B cell (primary cell): ENCODE measurements around the gene HOOK2. TPM values are rescaled to one million over a fixed set of nuclear protein-coding genes. Genes with fewer than 3 reads are reported as not detected.

Experiments
- ATAC-seq: fragments of 200-7000 bp; cut with Tn5 transposase; one replicate; pipeline ENCODE4 v1.10.0; 2021; ENCODE audit warnings: low read depth, mild to moderate bottlenecking, moderate number of reproducible peaks, moderate library complexity
- CTCF ChIA-PET: fragments of 350-600 bp; sonication (Branson Sonifier 250); formaldehyde crosslinking; loops from one replicate; lab custom pipeline; 2021; ENCODE audit warnings: antibody characterized with exemption, inconsistent platforms; lab: Charles Lee
- POLR2A ChIA-PET: fragments of 350-600 bp; sonication (Branson Sonifier 250); formaldehyde crosslinking; loops from one replicate; lab custom pipeline; 2021; ENCODE audit warnings: antibody characterized with exemption; lab: Charles Lee
- DNase-seq: peaks from one replicate; pipeline ENCODE4 v3.0.0; 2013
- H2AFZ ChIP-seq: 2 replicates; pipeline ENCODE4 v1.6.1; 2012; ENCODE audit warnings: mild to moderate bottlenecking, low read depth, low read length; ENCODE audit not compliant: insufficient read depth, poor library complexity, severe bottlenecking
- H3K27ac ChIP-seq, 2 donors: 1 replicate in 1 of 2; 2 replicates in 1 of 2; pipeline ENCODE4 v1.5.1; 2012 to 2013; ENCODE audit warnings: low read length in 2 of 2, mild to moderate bottlenecking in 2 of 2, moderate library complexity in 1 of 2
- H3K27me3 ChIP-seq, 4 experiments: fragments of 200-600 bp in 1 of 4; sonication (generic) in 1 of 4; replicated peaks in 1 of 4; 1 replicate in 2 of 4; 2 replicates in 2 of 4; pipeline versions ENCODE4 v1.6.1 to v1.7.0; 2013 to 2016; ENCODE audit warnings: low read length in 3 of 4, mild to moderate bottlenecking in 2 of 4, mixed read lengths in 1 of 4, moderate library complexity in 1 of 4; ENCODE audit not compliant: insufficient read depth in 4 of 4, control insufficient read depth in 3 of 4; ENCODE audit errors: control extremely low read depth in 1 of 4
- H3K36me3 ChIP-seq, 2 experiments: replicated peaks in 1 of 2; 1 replicate in 1 of 2; 2 replicates in 1 of 2; pipeline versions ENCODE4 v1.6.1 to v1.7.1; 2013; ENCODE audit warnings: low read length in 1 of 2; ENCODE audit not compliant: insufficient read depth in 2 of 2, control insufficient read depth in 1 of 2; ENCODE audit errors: control extremely low read depth in 1 of 2, extremely low read depth in 1 of 2
- H3K4me1 ChIP-seq, 2 donors: fragments of 200-600 bp in 1 of 2; sonication (generic) in 1 of 2; 1 replicate in 1 of 2; 2 replicates in 1 of 2; pipeline versions ENCODE4 v1.5.1 to v1.6.1; 2013 to 2017; ENCODE audit warnings: low read length in 2 of 2; ENCODE audit not compliant: control insufficient read depth in 2 of 2, insufficient read depth in 2 of 2
- H3K4me2 ChIP-seq: replicated peaks from 2 replicates; pipeline ENCODE3; 2012; ENCODE audit warnings: mild to moderate bottlenecking, low read depth, low read length; ENCODE audit not compliant: poor library complexity, severe bottlenecking
- H3K4me3 ChIP-seq, 5 experiments: fragments of 200-600 bp in 1 of 5; sonication (generic) in 1 of 5; 1 replicate in 3 of 5; 2 replicates in 2 of 5; pipeline versions ENCODE4 v1.5.1 to v1.7.0; 2011 to 2016; ENCODE audit warnings: low read length in 4 of 5, mild to moderate bottlenecking in 4 of 5, low read depth in 2 of 5, control low read depth in 1 of 5, moderate library complexity in 1 of 5; ENCODE audit not compliant: insufficient read depth in 1 of 5; ENCODE audit errors: control extremely low read depth in 1 of 5, extremely low read depth in 1 of 5
- H3K79me2 ChIP-seq: fragments of 200-600 bp; sonication (generic); one replicate; pipeline ENCODE4 v1.6.0; 2016; ENCODE audit warnings: low read length; ENCODE audit not compliant: control insufficient read depth, insufficient read depth
- H3K9ac ChIP-seq: fragments of 200-600 bp; sonication (generic); 2 replicates; pipeline ENCODE4 v1.6.1; 2017; ENCODE audit warnings: mild to moderate bottlenecking, low read length, moderate library complexity
- H3K9me3 ChIP-seq, 3 donors: one replicate each; pipeline versions ENCODE4 v1.6.1 to v1.7.1; 2013; ENCODE audit warnings: low read length in 2 of 3; ENCODE audit not compliant: control insufficient read depth in 2 of 3, insufficient read depth in 1 of 3; ENCODE audit errors: control extremely low read depth in 1 of 3
- H4K20me1 ChIP-seq: 2 replicates; pipeline ENCODE4 v1.6.0; 2012; ENCODE audit warnings: mild to moderate bottlenecking, low read length; ENCODE audit not compliant: insufficient read depth, control insufficient read depth, poor library complexity, severe bottlenecking
- H3K27ac Mint-ChIP-seq: one replicate; pipeline ENCODE4 v1.8.0; 2021; ENCODE audit warnings: mixed read lengths
- H3K27me3 Mint-ChIP-seq: one replicate; pipeline ENCODE4 v1.8.0; 2021; ENCODE audit warnings: mixed read lengths
- H3K4me1 Mint-ChIP-seq: one replicate; pipeline ENCODE4 v1.8.0; 2021; ENCODE audit warnings: mixed read lengths
- H3K4me3 Mint-ChIP-seq: one replicate; pipeline ENCODE4 v1.8.0; 2021; ENCODE audit warnings: mixed read lengths
- H3K9me3 Mint-ChIP-seq: one replicate; pipeline ENCODE4 v1.8.0; 2022; ENCODE audit warnings: mixed read lengths; ENCODE audit not compliant: insufficient read depth
- CTCF ChIP-seq: fragments of 200-600 bp; IDR thresholded peaks from one replicate; pipeline ENCODE4 v1.8.0; 2022; ENCODE audit warnings: antibody characterized with exemption, mild to moderate bottlenecking
- EZH2 ChIP-seq: IDR thresholded peaks from 2 replicates; pipeline ENCODE4 v1.6.1; 2012; ENCODE audit warnings: borderline replicate concordance, low read depth, mild to moderate bottlenecking, moderate library complexity, low read length; ENCODE audit not compliant: insufficient read depth, poor library complexity, severe bottlenecking
- WGBS: methylation state at CpG from one replicate; pipeline ENCODE4 v1.1.5; 2013; ENCODE audit warnings: missing lambda C conversion rate; ENCODE audit not compliant: insufficient coverage; 5-methylcytosine and 5-hydroxymethylcytosine counted together
- intact Hi-C: fragments of 100-400 bp; cut with micrococcal nuclease; formaldehyde crosslinking; loops from one replicate; pipeline ENCODE4 v1.10.0; 2022
- polyA plus RNA-seq: library from polyadenylated mRNA; depleted of rRNA; stranded (reverse); fragments of >200 nt; gene quantifications from 2 replicates; pipeline ENCODE4 v1.2.3, GENCODE V29; 2012
- total RNA-seq, 2 donors: library from RNA; stranded (reverse); fragments of 120-200 nt in 1 of 2; gene quantifications; 1 replicate in 1 of 2; 2 replicates in 1 of 2; pipeline versions ENCODE4 v1.2.3 to v1.2.4, GENCODE V29; 2013 to 2022

HOOK2 gene
- total and polyA plus RNA-seq, 2 donors (not counting 1 experiment from before 2014, with no cell fraction given): 30.3 to 33.4 TPM

- CTCF ChIA-PET: interaction anchor here (1.4 to 3.5 kb wide), 10 partner anchors 11 to 168 kb away, joined by 3 to 26 read pairs (median 6); partner anchors contain the start of genes DHPS, GCDH, GET3 and JUNB
- Mint-ChIP-seq H3K27ac (peak overlapping the region; percentile 97), H3K4me3 (peak overlapping the region; percentile 95), H3K4me1 (peaks cover 39% of the 10 kb centered on the region), H3K9me3 (no peaks in the 10 kb centered on the region), H3K27me3 (no peaks in the 10 kb centered on the region)
- peak; percentile 87 for ATAC-seq
- H3K27ac ChIP-seq: peak overlapping the region; percentile 17 to 69
- WGBS: 0% methylated on average over 22 of the region's 32 CpGs
- intact Hi-C loops: loop anchor here (1.0 to 5.0 kb wide), 6 partner anchors 12 to 85 kb away; partner anchors contain the start of genes DHPS, FBXW9, HOOK2 and MAN2B1
- peak overlapping the region; percentile 85 for H3K9ac ChIP-seq
- peak overlapping the region; percentile 60 to 83 (median 77) for H3K4me3 ChIP-seq
- H3K4me2 ChIP-seq: peak overlapping the region; percentile 95
- peaks cover 11% of the 10 kb centered on the region for H4K20me1 ChIP-seq
- peak; percentile 97 for DNase-seq
- H2AFZ ChIP-seq: peak overlapping the region; percentile 83
- H3K27me3 ChIP-seq: no peaks in the 10 kb centered on the region
- TF ChIP-seq CTCF (no peak), EZH2 (no peak)
- peaks cover 0 to 8% of the 10 kb centered on the region in 2 experiments for H3K36me3 ChIP-seq
- POLR2A ChIA-PET: interaction anchor here (0.5 to 3.6 kb wide), 12 partner anchors 8 to 110 kb away, joined by 3 to 30 read pairs (median 8); partner anchors contain the start of genes DHPS, FBXW9, GET3 and JUNB
- no peaks in the 10 kb centered on the region for H3K9me3 ChIP-seq
- H3K79me2 ChIP-seq: peaks cover 81% of the 10 kb centered on the region
- peaks cover 29 to 39% of the 10 kb centered on the region in 2 donors for H3K4me1 ChIP-seq
These were observed 52.6 kb downstream of the HOOK2 start for GRCh38 chr19:12722566-12723380.
